ENCODE results near the gene KCNH2. TPM values are rescaled to one million over a fixed set of nuclear protein-coding genes. Genes with fewer than 3 reads are reported as not detected.

Gene KCNH2
- total RNA-seq, 1 donor from 2014 or later, result 0.23 TPM

GRCh38 chr7:150950496-150951180 is 27.5 kb downstream of the KCNH2 start:
- intact Hi-C loops (cut with micrococcal nuclease), result no loop called here

- intact Hi-C loops (cut with micrococcal nuclease), result no loop called here
Observed at GRCh38 chr7:150949971-150950491, 28.1 kb downstream of the KCNH2 start.

- intact Hi-C loops (cut with micrococcal nuclease), result no loop called here
Observed at GRCh38 chr7:150949564-150949963, 28.6 kb downstream of the KCNH2 start.

- intact Hi-C loops (cut with micrococcal nuclease), result no loop called here
Observed at GRCh38 chr7:150948791-150949251, 29.3 kb downstream of the KCNH2 start.

- intact Hi-C loops (cut with micrococcal nuclease), result no loop called here
Observed at GRCh38 chr7:150947761-150948651, 30.1 kb downstream of the KCNH2 start.

- intact Hi-C loops (cut with micrococcal nuclease), result no loop called here
Observed at GRCh38 chr7:150947241-150947745, 30.8 kb downstream of the KCNH2 start.

GRCh38 chr7:150946421-150947240 is 31.5 kb downstream of the KCNH2 start:
- intact Hi-C loops (cut with micrococcal nuclease), result no loop called here

GRCh38 chr7:150945853-150946420 is 32.2 kb downstream of the KCNH2 start:
- intact Hi-C loops (cut with micrococcal nuclease), result no loop called here

- intact Hi-C loops (cut with micrococcal nuclease), result no loop called here
Observed at GRCh38 chr7:150945171-150945852, 32.8 kb downstream of the KCNH2 start.

- intact Hi-C loops (cut with micrococcal nuclease), result no loop called here
Observed at GRCh38 chr7:150944066-150945042, 33.8 kb downstream of the KCNH2 start.

GRCh38 chr7:150943453-150943814 is 34.7 kb downstream of the KCNH2 start:
- intact Hi-C loops (cut with micrococcal nuclease), result no loop called here

- intact Hi-C loops (cut with micrococcal nuclease), result no loop called here
Observed at GRCh38 chr7:150942591-150943452, 35.3 kb downstream of the KCNH2 start.

GRCh38 chr7:150942001-150942590 is 36.0 kb downstream of the KCNH2 start:
- intact Hi-C loops (cut with micrococcal nuclease), result no loop called here

- intact Hi-C loops (cut with micrococcal nuclease), result no loop called here
Observed at GRCh38 chr7:150941351-150942000, 36.6 kb downstream of the KCNH2 start.

- intact Hi-C loops (cut with micrococcal nuclease), result no loop called here
Observed at GRCh38 chr7:150940431-150941102, 37.6 kb downstream of the KCNH2 start.

GRCh38 chr7:150939466-150939865 is 38.7 kb downstream of the KCNH2 start:
- intact Hi-C loops (cut with micrococcal nuclease), result no loop called here

- intact Hi-C loops (cut with micrococcal nuclease), result no loop called here
Observed at GRCh38 chr7:150939052-150939451, 39.1 kb downstream of the KCNH2 start.

All from T-helper 2 cell treated with Interferon-gamma antibody and Interleukin-4, amounts not matched to agents 100 ng/mL and 5 ng/mL, for 36 hours (primary cell).